Activated T-cell treated with anti-CD3 and anti-CD28 coated beads, Interleukin-2, amount 50 U/mL, for 1 hour (primary cell): ENCODE measurements around the gene ZRANB1.

Source experiments
- DNase-seq: peaks from one replicate; pipeline ENCODE4 v3.0.0-alpha.2; 2020

ZRANB1 gene

GRCh38 chr10:124923684-124924083, 18.2 kb upstream of the ZRANB1 start:
- DNase-seq: no peak

- DNase-seq: no peak
Measured at GRCh38 chr10:124926548-124926947, 15.4 kb upstream of the ZRANB1 start.

- DNase-seq: no peak
Measured at GRCh38 chr10:124928087-124928486, 13.8 kb upstream of the ZRANB1 start.

GRCh38 chr10:124928545-124928944, 13.4 kb upstream of the ZRANB1 start:
- DNase-seq: no peak

GRCh38 chr10:124935946-124936345, 6.0 kb upstream of the ZRANB1 start:
- no peak for DNase-seq

- DNase-seq: no peak
Measured at GRCh38 chr10:124936813-124937212, 5.1 kb upstream of the ZRANB1 start.

- DNase-seq: no peak
Measured at GRCh38 chr10:124939290-124939689, 2.6 kb upstream of the ZRANB1 start.

GRCh38 chr10:124942317-124943169, 620 bp downstream of the ZRANB1 start:
- DNase-seq: no peak

GRCh38 chr10:124943301-124944092, 1.6 kb downstream of the ZRANB1 start:
- DNase-seq: no peak

- no peak for DNase-seq
Measured at GRCh38 chr10:124944982-124945381, 3.1 kb downstream of the ZRANB1 start.

- no peak for DNase-seq
Measured at GRCh38 chr10:124946945-124947344, 5.0 kb downstream of the ZRANB1 start.

GRCh38 chr10:124949543-124949942, 7.6 kb downstream of the ZRANB1 start:
- DNase-seq: no peak

- DNase-seq: no peak
Measured at GRCh38 chr10:124952123-124952522, 10.2 kb downstream of the ZRANB1 start.

- no peak for DNase-seq
Measured at GRCh38 chr10:124953421-124953820, 11.5 kb downstream of the ZRANB1 start.

GRCh38 chr10:124955243-124955642, 13.3 kb downstream of the ZRANB1 start:
- DNase-seq: no peak

- DNase-seq: no peak
Measured at GRCh38 chr10:124955868-124956267, 13.9 kb downstream of the ZRANB1 start.

- DNase-seq: no peak
Measured at GRCh38 chr10:124956764-124957163, 14.8 kb downstream of the ZRANB1 start.

GRCh38 chr10:124957404-124957947, 15.6 kb downstream of the ZRANB1 start:
- DNase-seq: no peak

GRCh38 chr10:124959564-124959963, 17.6 kb downstream of the ZRANB1 start:
- no peak for DNase-seq

GRCh38 chr10:124961248-124961570, 19.3 kb downstream of the ZRANB1 start:
- DNase-seq: no peak

- no peak for DNase-seq
Measured at GRCh38 chr10:124962421-124962820, 20.5 kb downstream of the ZRANB1 start.

- DNase-seq: no peak
Measured at GRCh38 chr10:124963866-124964720, 22.2 kb downstream of the ZRANB1 start.

- DNase-seq: no peak
Measured at GRCh38 chr10:124966008-124966407, 24.1 kb downstream of the ZRANB1 start.
